IPS-18c (cell line): ENCODE data around the gene TNFAIP8.

Experiments
- H3K4me3 ChIP-seq: 2 replicates; pipeline ENCODE4 v1.7.0; 2013; ENCODE audit warnings: low read depth, mild to moderate bottlenecking, low read length, moderate library complexity; ENCODE audit not compliant: insufficient read depth
- H3K9me3 ChIP-seq: one replicate; pipeline ENCODE4 v1.6.1; 2013; ENCODE audit warnings: mild to moderate bottlenecking, low read length, moderate library complexity; ENCODE audit not compliant: control insufficient read depth, insufficient read depth

TNFAIP8 gene

DNA sequence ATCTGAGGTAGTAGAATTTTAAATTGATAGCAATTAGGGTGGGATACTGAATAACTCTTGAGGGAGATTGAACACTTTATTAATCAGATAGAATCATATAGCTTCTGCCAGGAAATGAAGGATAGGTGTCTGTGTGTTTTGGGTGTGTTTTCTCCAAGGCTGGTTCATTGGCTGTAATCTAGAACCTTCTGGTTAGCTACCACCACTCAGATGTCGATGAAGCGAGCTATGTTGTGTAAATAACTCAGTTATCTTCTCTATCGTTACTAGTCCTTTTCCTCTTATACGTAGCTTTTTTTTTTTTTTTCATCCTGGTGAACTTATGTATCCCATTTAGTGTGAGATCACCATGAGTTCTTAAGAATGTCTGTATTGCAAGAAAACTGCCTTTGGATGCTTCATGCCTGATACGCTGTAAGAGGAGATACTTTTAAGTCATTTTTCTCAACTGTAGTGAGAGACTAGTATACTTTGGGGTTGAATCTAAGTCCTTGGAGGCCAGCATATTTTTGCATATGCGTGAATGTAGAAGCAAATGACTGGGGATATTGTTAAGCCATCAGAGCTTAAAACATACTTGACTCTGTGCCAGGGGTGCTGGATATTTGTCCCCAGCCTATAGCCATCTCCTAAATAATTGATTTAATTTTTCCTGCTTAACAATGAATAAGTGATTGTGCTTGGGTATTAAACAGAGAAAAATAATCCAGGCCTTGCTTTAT is 2.1 kb downstream of the TNFAIP8 start:
- Histone ChIP-seq H3K9me3 (no peaks in the 10 kb centered on the region), H3K4me3 (no peak overlapping the region)

DNA sequence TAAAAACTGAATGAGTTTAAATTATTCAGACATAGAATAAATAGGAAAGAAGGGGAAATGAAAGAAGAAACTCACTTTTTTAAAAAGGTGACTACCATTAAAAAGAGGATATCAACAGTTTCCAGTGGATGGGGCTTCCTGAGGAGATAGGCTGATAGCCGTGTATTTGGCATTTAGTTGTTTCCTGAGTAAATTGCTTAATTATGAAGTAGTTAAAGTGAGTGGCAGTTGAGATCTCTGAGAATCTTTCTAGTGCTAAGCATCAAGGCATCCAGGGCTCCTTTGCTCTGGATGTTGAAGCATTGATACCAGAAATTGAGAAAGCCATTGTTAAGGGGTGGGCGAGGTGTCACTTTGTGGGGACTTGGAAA is 2.7 kb downstream of the TNFAIP8 start:
- no peaks in the 10 kb centered on the region for H3K9me3 ChIP-seq
- H3K4me3 ChIP-seq = no peak overlapping the region

DNA sequence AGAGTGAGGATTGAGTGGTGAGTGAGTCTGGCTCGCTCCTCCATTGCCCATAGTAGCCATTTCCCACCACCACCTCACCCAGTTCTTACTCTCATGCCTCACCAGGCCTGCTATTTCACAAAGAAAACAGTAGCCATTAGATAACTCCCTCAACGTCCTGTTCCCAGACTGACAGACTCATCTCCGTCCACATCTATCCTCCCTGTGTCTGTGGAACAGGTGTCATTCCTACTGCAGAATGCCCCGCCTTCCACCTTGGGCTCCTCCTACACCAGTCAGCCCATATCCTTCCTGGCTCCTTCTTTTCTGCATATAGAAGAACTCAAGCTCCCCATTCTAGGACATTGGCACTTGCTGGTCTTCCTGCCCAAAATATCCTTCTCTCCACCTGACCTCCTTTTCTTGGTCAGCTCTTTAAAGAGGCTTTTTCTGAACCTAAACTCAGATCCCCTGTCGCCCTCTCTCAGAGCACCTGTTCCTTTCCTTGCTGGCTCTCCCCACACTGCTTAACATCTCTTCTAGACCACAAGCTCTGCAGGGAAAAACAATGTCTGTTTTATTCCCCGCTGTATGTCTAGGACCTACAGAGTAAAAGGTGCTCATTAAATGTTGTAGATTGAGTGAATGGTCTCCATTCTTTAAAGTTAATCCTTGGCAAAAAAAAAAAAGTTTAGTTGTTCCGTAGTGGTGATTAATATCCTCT is 3.2 kb downstream of the TNFAIP8 start:
- H3K9me3 ChIP-seq = no peaks in the 10 kb centered on the region
- no peak overlapping the region for H3K4me3 ChIP-seq

DNA sequence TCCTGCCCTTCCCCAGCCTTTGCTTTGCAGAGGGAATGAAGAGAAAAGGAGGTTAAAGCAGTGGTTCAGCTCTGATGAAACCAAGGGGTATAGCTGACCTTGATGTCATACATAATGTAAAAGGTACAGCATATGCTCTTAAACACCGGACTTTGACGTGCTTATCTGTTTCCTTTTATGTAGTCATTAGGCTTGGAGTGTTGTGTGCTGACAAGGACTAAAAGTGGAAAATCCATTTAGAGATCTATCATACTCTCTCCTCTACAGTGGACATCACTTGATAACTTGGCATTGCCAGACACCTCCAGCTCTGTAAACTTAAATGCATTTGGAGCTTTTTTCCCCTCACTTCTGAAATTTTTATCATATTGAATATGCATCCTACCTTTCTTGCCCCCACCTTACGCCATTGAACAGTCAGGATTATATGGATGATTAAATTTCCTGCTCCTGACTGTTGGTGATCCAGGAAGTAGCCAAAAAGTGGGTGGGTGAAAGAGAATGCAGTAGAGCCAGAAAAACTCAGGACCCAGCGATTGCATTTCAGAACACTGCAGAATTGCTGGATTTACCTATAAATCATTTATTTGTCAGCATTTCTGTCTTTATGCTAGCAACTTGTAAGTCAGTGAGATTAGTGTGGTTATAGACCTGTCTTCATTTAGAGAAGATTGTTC is 4.1 kb downstream of the TNFAIP8 start:
- no peaks in the 10 kb centered on the region for H3K9me3 ChIP-seq
- no peak overlapping the region for H3K4me3 ChIP-seq

DNA sequence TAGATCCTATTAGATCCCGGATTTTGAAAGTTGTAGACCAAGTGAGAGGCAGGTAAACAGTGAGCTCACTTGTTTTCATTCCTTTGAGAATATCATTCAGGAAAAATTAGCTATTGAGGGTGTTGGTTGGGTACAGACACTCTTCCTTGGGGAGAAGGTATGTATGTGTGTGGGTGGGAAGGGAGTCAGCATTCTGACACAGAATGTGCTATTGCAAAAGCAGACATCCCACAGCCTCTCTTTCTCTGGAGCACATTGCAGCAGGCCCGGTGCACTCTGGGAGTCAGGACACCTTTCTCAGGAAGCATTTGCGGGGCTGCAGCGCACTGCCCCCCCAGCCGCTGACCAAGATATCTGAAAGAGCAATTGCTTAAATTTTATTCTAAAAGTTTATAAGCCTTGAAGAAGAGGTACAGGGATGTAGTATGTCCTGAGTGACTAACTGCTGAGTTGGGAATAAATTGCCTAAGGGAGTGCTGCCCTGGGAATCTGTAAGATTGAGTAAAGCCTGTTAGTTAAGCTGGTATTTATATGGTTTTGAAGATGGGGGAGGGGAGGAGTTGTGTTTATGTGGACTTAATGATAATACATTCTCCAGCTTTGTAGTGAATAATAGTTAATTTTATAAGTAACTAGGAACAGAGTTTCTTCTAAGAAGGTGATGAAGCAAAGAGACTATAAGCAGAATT is 5.2 kb downstream of the TNFAIP8 start:
- Histone ChIP-seq H3K9me3 (no peaks in the 10 kb centered on the region), H3K4me3 (no peak overlapping the region)

DNA sequence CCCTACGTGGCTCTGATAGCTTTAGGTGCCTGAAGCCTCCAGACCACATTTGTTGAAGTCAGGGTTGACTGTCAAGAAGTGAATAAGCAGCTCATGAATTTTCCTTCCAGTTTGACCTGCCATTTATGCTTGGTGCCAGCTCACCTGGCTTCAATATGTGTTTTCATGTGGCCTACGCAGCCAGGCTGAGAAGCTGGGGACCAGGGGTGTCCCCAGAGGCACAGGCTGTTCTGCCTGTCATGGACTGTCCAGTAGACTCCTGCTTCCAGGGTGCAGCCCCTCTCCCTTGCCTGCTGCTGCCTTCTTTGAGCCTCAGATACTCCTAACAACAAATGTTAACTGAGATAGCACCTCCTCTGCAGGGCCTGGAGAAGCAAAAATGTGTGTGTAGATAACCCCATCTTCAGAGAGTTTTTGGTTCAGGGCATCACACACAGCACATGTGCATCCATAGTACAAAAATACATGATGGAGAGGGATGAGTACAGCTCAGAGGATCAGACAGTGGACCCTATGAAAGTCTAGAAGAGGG is 5.8 kb downstream of the TNFAIP8 start:
- Histone ChIP-seq H3K9me3 (no peaks in the 10 kb centered on the region), H3K4me3 (no peak overlapping the region)

DNA sequence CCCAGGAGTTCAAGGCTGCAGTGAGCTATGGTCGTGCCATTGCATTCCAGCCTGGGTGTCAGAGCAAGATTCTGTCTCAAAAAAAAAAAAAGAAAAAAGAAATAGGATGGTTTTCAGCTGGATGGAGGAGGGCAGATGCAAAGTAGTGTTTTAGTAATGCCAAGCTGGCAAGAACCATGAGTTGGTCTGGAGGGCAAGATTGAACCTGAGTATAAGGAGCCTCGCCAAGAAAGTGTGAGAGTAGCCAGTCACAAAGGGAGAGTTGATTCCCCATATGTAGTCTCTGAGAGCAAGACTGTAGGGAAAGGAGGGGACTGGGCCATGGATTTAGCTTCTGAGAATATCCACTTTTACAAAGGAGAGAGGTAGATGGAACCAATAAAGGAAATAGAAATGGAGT is 6.9 kb downstream of the TNFAIP8 start:
- H3K9me3 ChIP-seq = no peaks in the 10 kb centered on the region
- no peak overlapping the region for H3K4me3 ChIP-seq

DNA sequence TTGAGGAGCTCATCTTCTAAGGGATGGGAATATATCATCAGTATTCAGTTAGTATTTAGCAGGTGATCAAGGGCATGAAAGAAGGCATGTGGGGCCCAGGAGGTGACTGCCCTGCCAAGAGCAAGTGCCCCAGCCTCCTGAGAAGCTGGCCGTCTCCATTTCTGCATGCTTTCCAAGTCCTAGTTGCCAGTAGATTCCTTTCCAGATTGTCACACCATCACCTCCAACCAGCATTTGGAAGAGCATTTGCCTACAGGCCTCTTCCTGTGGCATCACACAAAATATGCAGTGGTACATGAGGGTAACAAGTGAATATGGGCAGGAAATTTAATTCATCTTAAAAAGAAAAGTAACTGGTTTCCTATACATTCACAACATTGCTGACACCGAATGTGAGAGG is 7.5 kb downstream of the TNFAIP8 start:
- no peak overlapping the region for H3K4me3 ChIP-seq
- no peaks in the 10 kb centered on the region for H3K9me3 ChIP-seq

DNA sequence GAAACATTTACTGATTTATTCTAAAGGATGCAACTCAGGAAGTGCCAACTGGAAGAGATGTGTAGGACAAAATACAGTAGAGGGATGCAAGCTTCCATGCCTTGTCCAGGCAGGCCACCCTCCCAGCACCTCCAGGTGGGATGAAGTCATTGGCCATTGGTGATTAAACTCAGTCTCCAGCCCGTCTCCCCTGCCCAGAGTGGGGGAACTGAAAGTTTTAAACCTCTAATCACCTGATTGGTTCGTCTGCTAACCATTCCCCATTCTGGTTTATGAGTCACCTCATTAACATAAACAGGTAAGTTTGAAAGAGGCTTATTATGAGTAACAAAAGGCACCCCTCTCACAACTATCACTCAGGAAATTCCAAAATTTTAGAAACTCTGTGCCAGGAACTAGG is 8.1 kb downstream of the TNFAIP8 start:
- no peak overlapping the region for H3K4me3 ChIP-seq

DNA sequence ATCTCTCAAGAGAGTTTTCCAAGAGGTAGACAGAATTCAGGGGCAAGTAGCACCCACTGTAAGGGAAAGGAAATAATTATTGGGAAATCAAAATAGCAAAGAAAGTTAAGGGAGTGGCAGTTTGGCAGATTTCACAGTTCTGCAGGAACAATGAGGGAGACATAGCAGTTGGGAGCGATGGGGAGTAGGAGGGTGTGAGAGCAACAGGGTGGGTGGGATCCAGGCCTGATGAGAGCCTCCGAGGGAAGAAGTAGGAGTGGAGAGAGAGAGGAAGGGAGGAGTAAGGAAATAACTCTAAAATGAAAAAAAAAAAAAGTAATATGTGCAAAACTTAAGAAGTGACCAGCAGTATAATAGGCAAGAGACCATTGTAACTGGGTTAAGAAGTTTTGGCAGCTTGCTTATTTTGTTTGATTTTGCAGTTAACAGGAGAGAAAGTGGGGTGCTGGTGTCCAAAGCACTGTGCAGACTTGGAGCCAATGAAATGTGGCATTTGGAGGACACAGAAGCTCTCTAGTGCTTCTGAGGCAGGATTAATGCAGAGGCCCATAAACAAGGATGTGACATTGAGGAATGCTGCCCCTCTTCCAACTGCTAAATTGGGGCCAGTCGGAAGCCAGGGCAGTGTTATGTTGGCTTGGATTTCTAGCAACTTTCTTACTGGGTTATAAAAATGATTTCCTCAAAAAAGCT is 10.2 kb downstream of the TNFAIP8 start:
- H3K9me3 ChIP-seq = no peaks in the 10 kb centered on the region

More for the DNA sequence above, 8.1 kb downstream of the TNFAIP8 start:
- H3K9me3 ChIP-seq = no peaks in the 10 kb centered on the region

DNA sequence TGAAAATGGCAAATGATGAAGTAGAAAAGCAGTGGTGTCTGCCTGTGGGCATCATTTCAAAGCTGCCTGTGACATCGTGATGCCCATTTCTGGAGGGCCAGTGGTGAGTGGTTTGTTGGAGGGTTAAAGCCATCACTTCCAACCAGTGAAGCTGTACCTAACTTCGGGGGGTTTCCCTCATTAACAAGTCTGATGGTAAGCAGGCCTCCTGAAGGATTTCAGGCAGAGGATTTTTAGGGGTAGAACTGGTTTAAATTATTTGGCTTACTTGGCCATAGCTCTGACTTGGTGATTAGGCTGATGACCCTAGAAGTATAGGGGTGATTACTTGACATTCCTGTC is 10.7 kb downstream of the TNFAIP8 start:
- Histone ChIP-seq H3K4me3 (no peak overlapping the region), H3K9me3 (no peaks in the 10 kb centered on the region)

More for the DNA sequence above, 10.2 kb downstream of the TNFAIP8 start:
- no peak overlapping the region for H3K4me3 ChIP-seq

DNA sequence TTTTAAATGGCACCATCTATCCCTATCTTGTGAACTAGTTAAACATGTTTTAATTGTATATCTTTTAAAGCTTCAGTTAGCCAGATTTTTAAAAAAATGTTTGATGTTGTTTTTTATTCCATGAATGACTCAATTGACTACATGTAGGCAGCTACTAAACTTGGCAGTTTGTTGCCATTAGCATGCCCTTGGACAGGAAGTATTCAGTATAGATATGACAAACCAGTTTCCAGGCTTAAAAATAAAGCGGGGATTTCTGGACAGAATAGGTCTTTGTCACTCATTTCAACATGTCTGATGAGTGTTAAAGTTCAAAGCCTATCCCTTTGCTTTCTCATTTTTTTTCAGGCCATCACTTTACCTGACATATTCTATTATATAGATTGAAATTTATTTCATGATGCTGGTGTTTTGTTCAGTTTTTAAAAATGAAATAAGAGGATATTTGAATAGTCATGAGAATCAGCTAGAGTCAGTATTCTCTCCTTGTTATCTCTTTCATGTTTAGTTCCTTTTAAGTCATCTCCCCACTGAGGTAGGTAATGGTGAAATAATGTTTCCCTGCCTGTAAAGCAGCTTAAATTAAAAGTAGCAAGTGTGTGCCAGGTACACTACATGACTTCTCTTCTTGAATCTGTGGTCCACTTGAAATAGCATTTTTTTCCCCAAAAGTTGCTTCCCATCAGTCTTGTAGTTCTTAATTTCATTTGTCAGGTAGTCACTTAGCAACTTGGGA is 11.9 kb downstream of the TNFAIP8 start:
- Histone ChIP-seq H3K4me3 (no peak overlapping the region), H3K9me3 (no peaks in the 10 kb centered on the region)

DNA sequence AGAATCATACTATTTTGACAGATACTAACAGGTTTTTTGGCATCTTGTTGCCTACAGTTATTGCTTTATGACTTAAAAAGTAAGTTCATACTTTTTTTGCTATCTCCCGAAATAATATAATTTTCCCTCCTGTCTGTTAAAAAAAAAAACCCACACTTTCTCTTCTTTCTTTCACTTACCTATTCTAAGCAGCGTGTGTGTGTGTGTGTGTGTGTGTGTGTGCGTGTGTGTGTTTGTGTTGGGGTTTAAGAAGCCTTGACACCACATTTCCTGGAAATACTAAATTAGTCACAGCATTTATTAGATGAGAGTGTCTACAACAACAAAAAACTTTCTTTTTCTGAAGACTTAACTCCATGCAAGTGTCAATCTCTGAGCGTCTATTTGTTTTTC is 12.4 kb downstream of the TNFAIP8 start:
- no peaks in the 10 kb centered on the region for H3K9me3 ChIP-seq
- no peak overlapping the region for H3K4me3 ChIP-seq

DNA sequence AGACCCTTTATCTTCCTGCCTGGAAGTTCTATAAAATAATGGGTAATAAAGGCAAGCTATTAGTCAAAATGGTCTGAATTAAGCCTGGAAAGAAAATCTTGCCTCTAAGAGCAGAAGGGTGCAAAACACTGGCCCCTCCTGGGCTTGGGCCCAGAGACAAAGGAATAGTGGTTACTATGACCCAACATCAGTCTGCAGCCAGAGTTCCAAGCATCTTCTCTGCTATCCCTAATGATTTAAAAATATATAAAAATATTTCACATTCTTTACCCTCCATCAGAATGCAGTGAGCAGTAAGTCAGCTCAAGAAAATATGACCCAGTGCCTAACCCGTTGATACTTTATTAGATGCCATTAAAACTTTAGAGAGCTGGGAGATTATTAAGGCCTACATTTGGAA is 14.7 kb downstream of the TNFAIP8 start:
- H3K4me3 ChIP-seq = no peak overlapping the region

DNA sequence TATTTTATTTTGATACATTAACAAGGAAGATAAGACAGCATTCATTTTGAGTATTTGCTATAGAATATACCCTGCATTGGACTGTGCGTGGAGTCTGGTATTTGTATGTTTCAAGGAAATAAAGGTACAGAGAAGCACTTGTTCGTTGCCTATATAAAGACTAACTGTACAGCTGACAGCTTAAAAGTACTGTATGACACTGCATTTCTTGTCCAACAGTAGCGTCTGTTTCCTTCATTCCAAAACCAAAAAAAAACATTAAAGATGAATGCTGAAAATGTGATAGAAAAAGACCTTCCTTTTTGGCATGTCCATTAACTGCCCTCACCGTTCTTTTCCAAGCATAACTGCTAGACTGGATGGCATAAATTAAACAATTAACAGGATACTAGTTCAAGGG is 15.3 kb downstream of the TNFAIP8 start:
- H3K4me3 ChIP-seq = no peak overlapping the region
- no peaks in the 10 kb centered on the region for H3K9me3 ChIP-seq

More for the DNA sequence above, 14.7 kb downstream of the TNFAIP8 start:
- H3K9me3 ChIP-seq = no peaks in the 10 kb centered on the region

DNA sequence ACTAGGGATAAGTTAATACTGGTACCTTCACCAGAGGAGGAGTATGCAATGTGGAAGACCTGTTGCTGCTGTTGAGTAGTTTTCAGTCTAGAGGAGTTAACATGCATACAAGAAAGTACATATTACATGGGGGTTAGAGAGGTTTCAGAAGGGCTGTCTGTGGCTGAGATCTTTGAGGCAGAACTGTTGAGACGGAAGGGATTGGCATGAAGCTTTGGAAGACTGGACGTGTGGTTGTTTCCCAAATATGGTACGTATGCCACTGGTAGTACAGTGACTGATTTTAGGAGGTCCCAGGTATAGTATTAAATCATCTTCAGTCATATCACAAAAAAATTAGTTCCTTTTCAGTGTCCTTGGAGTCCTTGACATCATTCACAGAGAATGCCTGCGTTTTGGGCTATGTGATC is 17.6 kb downstream of the TNFAIP8 start:
- no peak overlapping the region for H3K4me3 ChIP-seq
- H3K9me3 ChIP-seq = no peaks in the 10 kb centered on the region
